Astrocyte (in vitro differentiated cells and primary cell): ENCODE data around the gene SMARCD3. TPM values are rescaled to one million over a fixed set of nuclear protein-coding genes. Genes with fewer than 3 reads are reported as not detected.

Source experiments
- DNase-seq: peaks from one replicate; pipeline ENCODE4 v3.0.0-alpha.2; 2010; ENCODE audit warnings: low read depth
- FAIRE-seq: peaks from 2 replicates; lab custom pipeline; 2011; peaks lifted over from hg19 to GRCh38; lab: Jason Lieb, UNC
- H2AFZ ChIP-seq: 2 replicates; pipeline ENCODE4 v1.6.0; 2012; ENCODE audit warnings: low read depth, low read length, inconsistent platforms
- H3K27ac ChIP-seq: 2 replicates; pipeline ENCODE4 v1.5.1; 2011; ENCODE audit warnings: low read depth, low read length, inconsistent platforms
- H3K27me3 ChIP-seq: 2 replicates; pipeline ENCODE4 v1.6.0; 2011; ENCODE audit warnings: low read length, inconsistent platforms; ENCODE audit not compliant: insufficient read depth
- H3K36me3 ChIP-seq: 2 replicates; pipeline ENCODE4 v1.5.1; 2011; ENCODE audit warnings: low read length, inconsistent platforms; ENCODE audit not compliant: insufficient read depth
- H3K4me1 ChIP-seq: 2 replicates; pipeline ENCODE4 v1.5.1; 2011; ENCODE audit warnings: low read length, inconsistent platforms; ENCODE audit not compliant: insufficient read depth
- H3K4me2 ChIP-seq: 2 replicates; pipeline ENCODE4 v1.6.0; 2012; ENCODE audit warnings: low read length, inconsistent platforms
- H3K4me3 ChIP-seq: 2 replicates; pipeline ENCODE4 v1.5.1; 2011; ENCODE audit warnings: low read depth, mild to moderate bottlenecking, low read length, inconsistent platforms; ENCODE audit not compliant: insufficient read depth
- H3K79me2 ChIP-seq: 2 replicates; pipeline ENCODE4 v1.6.0; 2012; ENCODE audit warnings: mild to moderate bottlenecking, low read length, inconsistent platforms; ENCODE audit not compliant: insufficient read depth
- H3K9ac ChIP-seq: 2 replicates; pipeline ENCODE4 v1.6.0; 2012; ENCODE audit warnings: mild to moderate bottlenecking, low read length, inconsistent platforms
- H3K9me3 ChIP-seq: 2 replicates; pipeline ENCODE4 v1.5.1; 2012; ENCODE audit warnings: low read depth, mild to moderate bottlenecking, low read length, inconsistent platforms; ENCODE audit not compliant: insufficient read depth
- H4K20me1 ChIP-seq: 2 replicates; pipeline ENCODE4 v1.6.0; 2012; ENCODE audit warnings: low read length, inconsistent platforms; ENCODE audit not compliant: insufficient read depth
- H3K27ac Mint-ChIP-seq: one replicate; pipeline ENCODE4 v1.8.0; 2021; ENCODE audit warnings: mild to moderate bottlenecking, mixed read lengths; ENCODE audit not compliant: unreplicated experiment
- H3K27me3 Mint-ChIP-seq: one replicate; pipeline ENCODE4 v1.8.0; 2021; ENCODE audit warnings: low read depth, mixed read lengths; ENCODE audit not compliant: unreplicated experiment
- H3K36me3 Mint-ChIP-seq: one replicate; pipeline ENCODE4 v1.8.0; 2021; ENCODE audit warnings: low read depth, mixed read lengths; ENCODE audit not compliant: unreplicated experiment
- H3K4me1 Mint-ChIP-seq: one replicate; pipeline ENCODE4 v1.8.0; 2021; ENCODE audit warnings: low read depth, mixed read lengths; ENCODE audit not compliant: unreplicated experiment
- H3K4me3 Mint-ChIP-seq: one replicate; pipeline ENCODE4 v1.8.0; 2021; ENCODE audit warnings: mild to moderate bottlenecking, moderate library complexity, mixed read lengths; ENCODE audit not compliant: unreplicated experiment
- H3K9me3 Mint-ChIP-seq: one replicate; pipeline ENCODE4 v1.8.0; 2021; ENCODE audit warnings: mild to moderate bottlenecking, mixed read lengths; ENCODE audit not compliant: unreplicated experiment
- EZH2 ChIP-seq: IDR thresholded peaks from 2 replicates; pipeline ENCODE4 v1.6.1; 2012; ENCODE audit warnings: mild to moderate bottlenecking, low read length, inconsistent platforms; ENCODE audit not compliant: insufficient read depth
- total RNA-seq: library from RNA; stranded (reverse); gene quantifications from 2 replicates; pipeline ENCODE4 v1.2.1, GENCODE V29; 2021
- TF ChIP-seq, protein P1 (sequence below): IDR thresholded peaks from 2 replicates; pipeline ENCODE4 v1.5.1; 2011; ENCODE audit warnings: low read depth, mild to moderate bottlenecking, inconsistent platforms, low read length, moderate library complexity; ENCODE audit not compliant: insufficient read depth

SMARCD3 gene
- total RNA-seq, 1 donor from 2014 or later: 47.7 TPM

DNA sequence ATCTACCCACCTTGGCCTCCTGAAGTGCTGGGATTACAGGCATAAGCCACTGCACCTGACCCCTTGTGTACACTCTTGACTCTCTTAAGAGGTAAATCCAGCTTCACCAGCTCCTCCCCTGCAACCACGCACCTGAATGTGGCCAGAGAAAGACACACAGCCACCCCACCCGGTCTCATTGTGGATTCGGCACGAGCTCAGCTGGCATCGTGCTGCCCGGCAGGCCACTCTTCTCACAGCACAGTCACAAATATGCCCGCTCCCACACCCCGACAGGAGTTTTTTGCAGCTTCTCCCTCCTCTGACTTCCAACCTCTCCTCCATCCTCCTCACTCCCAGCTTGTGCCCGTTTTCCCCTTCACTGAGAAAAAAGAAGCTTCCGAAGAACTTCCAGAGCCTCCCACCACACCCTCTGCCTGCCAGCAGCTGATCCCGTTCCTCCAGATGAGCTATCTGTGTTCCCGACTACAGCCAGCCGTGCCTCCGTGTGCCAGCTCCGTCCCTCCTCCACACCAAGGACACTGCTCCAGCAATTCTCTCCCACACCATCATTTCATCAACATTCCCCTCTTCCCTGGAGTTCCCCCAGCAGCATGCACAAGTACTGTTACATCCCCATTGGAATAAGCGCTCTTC, 8.0 kb upstream of the SMARCD3 start:
- TF ChIP-seq, protein P1, sequence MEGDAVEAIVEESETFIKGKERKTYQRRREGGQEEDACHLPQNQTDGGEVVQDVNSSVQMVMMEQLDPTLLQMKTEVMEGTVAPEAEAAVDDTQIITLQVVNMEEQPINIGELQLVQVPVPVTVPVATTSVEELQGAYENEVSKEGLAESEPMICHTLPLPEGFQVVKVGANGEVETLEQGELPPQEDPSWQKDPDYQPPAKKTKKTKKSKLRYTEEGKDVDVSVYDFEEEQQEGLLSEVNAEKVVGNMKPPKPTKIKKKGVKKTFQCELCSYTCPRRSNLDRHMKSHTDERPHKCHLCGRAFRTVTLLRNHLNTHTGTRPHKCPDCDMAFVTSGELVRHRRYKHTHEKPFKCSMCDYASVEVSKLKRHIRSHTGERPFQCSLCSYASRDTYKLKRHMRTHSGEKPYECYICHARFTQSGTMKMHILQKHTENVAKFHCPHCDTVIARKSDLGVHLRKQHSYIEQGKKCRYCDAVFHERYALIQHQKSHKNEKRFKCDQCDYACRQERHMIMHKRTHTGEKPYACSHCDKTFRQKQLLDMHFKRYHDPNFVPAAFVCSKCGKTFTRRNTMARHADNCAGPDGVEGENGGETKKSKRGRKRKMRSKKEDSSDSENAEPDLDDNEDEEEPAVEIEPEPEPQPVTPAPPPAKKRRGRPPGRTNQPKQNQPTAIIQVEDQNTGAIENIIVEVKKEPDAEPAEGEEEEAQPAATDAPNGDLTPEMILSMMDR: no peak
- TF ChIP-seq EZH2: no peak
- Histone ChIP-seq H3K4me2 (no peak overlapping the region), H4K20me1 (no peaks in the 10 kb centered on the region), H3K9ac (no peak overlapping the region), H3K4me1 (peaks cover 9% of the 10 kb centered on the region), H3K79me2 (no peaks in the 10 kb centered on the region), H3K27ac (no peak overlapping the region), H3K9me3 (no peaks in the 10 kb centered on the region), H3K27me3 (peaks cover 11% of the 10 kb centered on the region), H3K4me3 (no peak overlapping the region), H3K36me3 (no peaks in the 10 kb centered on the region), H2AFZ (no peak overlapping the region)
- Mint-ChIP-seq H3K9me3 (no peaks in the 10 kb centered on the region), H3K4me1 (peaks cover 7% of the 10 kb centered on the region), H3K36me3 (peaks cover 9% of the 10 kb centered on the region), H3K4me3 (no peak overlapping the region), H3K27me3 (peaks cover 61% of the 10 kb centered on the region), H3K27ac (no peak overlapping the region)
- no peak for FAIRE-seq
- DNase-seq: no peak

DNA sequence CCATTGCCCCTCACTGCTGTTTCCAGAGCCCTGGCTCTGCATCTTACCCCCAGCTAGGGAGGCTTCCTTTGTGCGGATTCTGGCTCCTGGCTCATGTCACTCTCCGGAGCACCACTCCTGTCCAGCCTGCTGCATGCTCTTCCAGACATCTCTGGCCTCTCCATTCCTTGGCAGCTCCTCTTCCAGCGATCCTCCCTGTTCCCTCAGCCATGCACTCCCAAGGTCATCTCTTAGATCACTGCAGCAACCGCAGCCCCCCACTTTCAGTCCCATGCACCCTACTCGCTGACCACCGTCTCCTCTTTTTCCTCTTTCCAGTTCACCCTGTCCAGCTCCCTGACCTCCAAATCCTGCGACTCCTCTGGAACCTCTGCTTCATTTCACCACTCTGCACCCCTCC, 6.9 kb upstream of the SMARCD3 start:
- TF ChIP-seq EZH2: no peak
- TF ChIP-seq, protein P1: no peak
- peaks cover 50% of the 10 kb centered on the region for H3K27me3 Mint-ChIP-seq
- no peak overlapping the region for H3K27ac Mint-ChIP-seq
- Histone ChIP-seq H3K9ac (no peak overlapping the region), H3K4me2 (no peak overlapping the region), H3K27me3 (peaks cover 7% of the 10 kb centered on the region), H3K9me3 (no peaks in the 10 kb centered on the region), H3K4me1 (peaks cover 15% of the 10 kb centered on the region), H3K27ac (no peak overlapping the region), H4K20me1 (no peaks in the 10 kb centered on the region), H3K36me3 (no peaks in the 10 kb centered on the region), H3K4me3 (no peak overlapping the region), H2AFZ (no peak overlapping the region), H3K79me2 (no peaks in the 10 kb centered on the region)
- H3K9me3 Mint-ChIP-seq: no peaks in the 10 kb centered on the region
- no peak overlapping the region for H3K4me3 Mint-ChIP-seq
- FAIRE-seq (no peak), DNase-seq (no peak)
- H3K36me3 Mint-ChIP-seq: peaks cover 9% of the 10 kb centered on the region
- H3K4me1 Mint-ChIP-seq: peaks cover 13% of the 10 kb centered on the region

DNA sequence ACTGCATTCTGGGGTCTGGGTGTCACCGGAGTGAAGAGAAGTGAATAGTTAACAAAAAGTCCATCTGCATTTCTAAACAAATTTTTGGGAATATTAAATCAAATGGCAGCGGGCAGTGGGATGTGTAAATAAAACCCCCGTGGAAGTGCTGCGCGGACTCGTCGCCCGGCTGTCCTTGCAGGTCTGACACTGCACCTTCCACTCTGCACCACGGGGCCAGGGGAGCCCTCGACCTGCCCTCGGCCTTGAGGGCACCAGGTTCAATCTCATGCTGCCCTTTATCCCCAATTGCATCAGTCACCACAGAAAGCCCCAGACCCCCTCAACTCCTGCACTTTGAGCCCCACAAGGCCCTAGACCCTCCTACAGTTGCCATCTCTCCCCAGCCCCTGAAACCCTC, 6.4 kb upstream of the SMARCD3 start:
- DNase-seq: no peak
- Histone ChIP-seq H3K79me2 (no peaks in the 10 kb centered on the region), H3K9me3 (no peaks in the 10 kb centered on the region), H3K27ac (no peak overlapping the region), H2AFZ (no peak overlapping the region), H3K36me3 (no peaks in the 10 kb centered on the region), H3K4me2 (no peak overlapping the region), H3K4me3 (no peak overlapping the region), H3K9ac (no peak overlapping the region), H4K20me1 (no peaks in the 10 kb centered on the region), H3K27me3 (peaks cover 1% of the 10 kb centered on the region), H3K4me1 (peaks cover 20% of the 10 kb centered on the region)
- no peaks in the 10 kb centered on the region for H3K9me3 Mint-ChIP-seq
- peaks cover 44% of the 10 kb centered on the region for H3K27me3 Mint-ChIP-seq
- peaks cover 18% of the 10 kb centered on the region for H3K4me1 Mint-ChIP-seq
- H3K4me3 Mint-ChIP-seq: no peak overlapping the region
- FAIRE-seq: no peak
- no peak overlapping the region for H3K27ac Mint-ChIP-seq
- peaks cover 9% of the 10 kb centered on the region for H3K36me3 Mint-ChIP-seq
- TF ChIP-seq EZH2: no peak
- TF ChIP-seq, protein P1: no peak
